CD4-positive, alpha-beta T cell treated with Interleukin-4 for 4 hours (primary cell): Measurements from ENCODE around the gene CFAP57.

ENCODE experiments used
- DNase-seq: peaks from one replicate; pipeline ENCODE4 v3.0.0-alpha.2; 2020

CFAP57 gene

GRCh38 chr1:43256675-43257570, 84.8 kb downstream of the CFAP57 start:
- no peak for DNase-seq

GRCh38 chr1:43258370-43258769, 86.2 kb downstream of the CFAP57 start:
- DNase-seq = no peak

DNA sequence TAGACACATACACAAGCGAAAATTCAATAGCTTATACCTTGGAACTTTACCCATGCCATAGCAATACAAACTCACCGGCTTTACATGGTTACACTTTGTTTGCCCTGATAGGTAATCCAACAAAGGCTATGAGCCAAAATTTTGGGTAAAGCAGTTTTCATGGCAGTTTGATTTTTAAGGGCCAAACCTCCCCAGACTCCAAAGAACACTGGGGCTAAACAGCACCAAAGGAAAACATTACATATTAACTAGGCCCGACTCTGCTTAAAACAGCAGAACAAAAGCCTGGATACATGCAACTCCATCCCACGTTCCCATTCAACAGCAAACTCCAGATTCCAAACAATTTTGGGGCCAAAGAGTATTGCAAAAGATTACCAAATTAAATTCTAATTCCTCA, 93.3 kb downstream of the CFAP57 start:
- no peak for DNase-seq

GRCh38 chr1:43266881-43267280, 94.8 kb downstream of the CFAP57 start:
- no peak for DNase-seq

- no peak for DNase-seq
Measured at GRCh38 chr1:43267291-43267805, 95.2 kb downstream of the CFAP57 start.

DNA sequence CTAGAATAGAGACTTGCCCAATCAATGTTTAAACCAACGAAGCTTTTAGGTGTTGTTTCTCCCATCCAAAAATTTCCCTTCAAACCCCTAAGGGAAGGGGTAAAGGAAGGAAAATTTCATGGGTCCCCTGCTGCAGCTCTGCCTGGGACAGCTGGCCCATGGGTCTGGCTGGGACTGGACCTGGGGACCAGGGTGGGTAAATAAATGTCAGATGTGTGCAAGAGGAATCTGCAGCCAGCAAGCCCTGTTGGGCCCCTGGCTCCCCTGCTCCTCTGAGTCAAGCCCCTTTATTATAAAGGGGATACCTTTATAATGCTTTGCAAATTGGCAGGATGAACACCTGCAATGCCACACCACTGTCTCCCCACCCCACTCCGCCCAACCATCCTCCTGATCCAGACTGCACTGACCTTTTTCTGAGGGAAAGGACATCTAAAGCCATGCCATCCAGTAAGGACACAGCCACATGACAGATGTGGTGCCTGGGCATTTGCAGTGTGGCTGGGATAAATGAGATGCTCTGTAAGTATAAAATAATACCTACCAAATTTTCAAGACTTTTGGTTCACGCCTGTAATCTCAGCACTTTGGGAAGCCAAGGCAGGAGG, 95.8 kb downstream of the CFAP57 start:
- DNase-seq = no peak

DNA sequence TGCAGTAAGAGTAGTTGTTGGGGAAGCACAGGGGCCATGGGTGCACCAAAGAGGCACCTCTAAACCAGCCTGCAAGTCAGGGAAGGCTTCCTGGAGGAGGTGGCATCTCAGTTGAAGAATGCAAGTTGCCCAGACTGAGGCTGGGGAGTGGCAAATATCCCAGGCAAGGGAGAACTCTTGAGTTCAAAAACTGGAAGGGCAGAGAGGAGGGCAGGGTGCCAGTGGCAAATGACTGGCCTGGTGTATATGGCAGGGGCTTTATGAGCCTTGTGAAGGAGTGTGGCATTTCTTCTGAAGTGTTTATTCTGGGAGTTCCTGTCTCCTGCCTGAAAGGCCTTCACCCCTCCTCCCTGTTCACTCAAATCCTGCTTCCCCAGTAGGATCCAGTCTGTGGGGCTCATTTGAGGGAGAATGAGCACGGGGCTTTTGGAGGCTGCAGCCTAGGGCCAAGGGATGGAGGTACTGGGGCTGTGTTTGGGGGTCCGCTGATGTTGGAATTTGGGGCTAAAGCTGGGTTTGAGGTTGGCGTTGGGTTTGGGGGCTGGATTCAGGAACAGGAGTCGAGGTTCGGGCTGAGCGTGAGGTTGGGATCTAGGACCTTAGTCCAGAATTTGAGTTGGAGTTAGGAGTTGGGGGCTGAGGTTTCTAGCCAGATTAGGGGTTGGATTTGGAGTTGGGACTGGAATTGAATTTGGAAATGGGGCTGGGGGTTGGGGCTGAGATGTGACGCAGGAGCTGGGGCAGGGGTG, 97.7 kb downstream of the CFAP57 start, which contains the start of gene TMEM125:
Gene TMEM125 (plus strand): TSS at position 357 of the 749 bp plus-strand sequence. CDS start 2,740 bp downstream, outside the sequence.
- DNase-seq = no peak

DNA sequence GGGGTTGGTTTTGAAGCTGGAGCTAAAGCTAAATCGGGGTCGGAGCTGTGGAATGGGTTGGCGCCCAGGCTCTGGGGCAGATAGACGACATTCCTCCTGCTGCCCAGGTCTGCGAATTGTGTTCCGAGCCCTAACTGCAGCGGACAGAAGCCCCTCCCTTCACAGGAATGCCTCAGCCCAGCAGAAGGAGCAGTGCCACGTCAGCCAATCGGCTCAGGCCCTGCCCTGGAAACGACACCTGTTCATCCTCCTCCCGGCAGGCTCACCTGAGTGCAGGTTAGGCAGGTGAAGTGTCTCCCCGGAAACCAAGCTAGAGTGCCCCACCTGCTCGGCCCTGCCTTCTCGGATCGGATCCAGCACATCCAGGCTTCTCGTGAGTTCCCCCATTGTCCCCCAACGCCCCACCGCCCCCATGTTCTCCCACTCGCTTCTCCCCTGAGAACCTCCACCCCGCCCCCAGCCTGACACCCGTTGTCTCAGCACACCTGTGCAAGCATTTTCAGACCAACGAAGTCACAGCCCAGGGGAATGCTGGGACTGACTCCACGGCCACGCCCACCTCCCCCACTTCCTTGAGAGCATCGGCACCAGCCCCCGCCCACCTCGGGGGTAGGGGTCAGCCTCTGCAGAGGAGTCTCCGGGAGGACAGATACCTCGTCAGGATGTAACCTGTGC, 98.4 kb downstream of the CFAP57 start:
- no peak for DNase-seq

- no peak for DNase-seq
Measured at GRCh38 chr1:43271186-43272118, 99.3 kb downstream of the CFAP57 start.

DNA sequence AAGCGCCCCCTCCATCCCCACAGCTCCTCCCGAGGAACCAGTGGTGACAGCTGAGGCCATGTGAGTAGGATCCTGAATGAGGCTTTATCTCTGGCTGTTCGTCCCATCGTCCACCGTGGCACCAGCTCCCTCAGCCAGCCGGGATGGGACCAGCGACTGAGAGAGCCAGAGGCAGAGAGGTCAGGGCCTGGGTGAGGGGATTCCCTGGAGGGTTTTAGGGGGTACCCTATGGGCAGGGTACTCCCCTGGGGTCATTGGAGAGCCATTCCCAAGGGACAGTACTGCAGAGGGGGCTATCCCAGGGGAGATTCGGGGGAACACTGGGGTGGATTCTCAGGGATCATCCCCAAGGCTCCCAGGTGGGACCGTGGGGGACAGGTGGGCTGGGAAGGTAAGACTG, 100.0 kb downstream of the CFAP57 start:
- DNase-seq = no peak

DNA sequence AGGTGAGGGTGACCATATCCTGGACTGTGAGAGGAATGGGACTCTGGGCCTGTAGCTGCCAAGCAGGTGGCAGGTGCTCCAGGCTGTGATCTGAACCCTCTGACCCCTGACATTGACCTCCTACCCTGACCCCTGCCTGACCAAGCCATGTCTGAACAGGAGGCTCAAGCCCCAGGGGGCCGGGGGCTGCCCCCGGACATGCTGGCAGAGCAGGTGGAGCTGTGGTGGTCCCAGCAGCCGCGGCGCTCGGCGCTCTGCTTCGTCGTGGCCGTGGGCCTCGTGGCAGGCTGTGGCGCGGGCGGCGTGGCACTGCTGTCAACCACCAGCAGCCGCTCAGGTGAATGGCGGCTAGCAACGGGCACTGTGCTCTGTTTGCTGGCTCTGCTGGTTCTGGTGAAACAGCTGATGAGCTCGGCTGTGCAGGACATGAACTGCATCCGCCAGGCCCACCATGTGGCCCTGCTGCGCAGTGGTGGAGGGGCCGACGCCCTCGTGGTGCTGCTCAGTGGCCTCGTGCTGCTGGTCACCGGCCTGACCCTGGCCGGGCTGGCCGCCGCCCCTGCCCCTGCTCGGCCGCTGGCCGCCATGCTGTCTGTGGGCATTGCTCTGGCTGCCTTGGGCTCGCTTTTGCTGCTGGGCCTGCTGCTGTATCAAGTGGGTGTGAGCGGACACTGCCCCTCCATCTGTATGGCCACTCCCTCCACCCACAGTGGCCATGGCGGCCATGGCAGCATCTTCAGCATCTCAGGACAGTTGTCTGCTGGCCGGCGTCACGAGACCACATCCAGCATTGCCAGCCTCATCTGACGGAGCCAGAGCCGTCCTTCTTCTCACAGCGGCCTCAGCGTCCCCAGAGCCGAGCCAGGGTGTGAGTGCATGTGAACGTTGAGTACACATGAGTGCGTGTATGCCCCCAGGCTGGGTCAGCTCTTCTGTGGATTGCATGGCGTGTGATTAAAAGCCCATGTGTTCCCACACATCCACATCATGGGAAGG, 100.7 kb downstream of the CFAP57 start:
- no peak for DNase-seq

GRCh38 chr1:43273708-43274107, 101.6 kb downstream of the CFAP57 start:
- DNase-seq = no peak

DNA sequence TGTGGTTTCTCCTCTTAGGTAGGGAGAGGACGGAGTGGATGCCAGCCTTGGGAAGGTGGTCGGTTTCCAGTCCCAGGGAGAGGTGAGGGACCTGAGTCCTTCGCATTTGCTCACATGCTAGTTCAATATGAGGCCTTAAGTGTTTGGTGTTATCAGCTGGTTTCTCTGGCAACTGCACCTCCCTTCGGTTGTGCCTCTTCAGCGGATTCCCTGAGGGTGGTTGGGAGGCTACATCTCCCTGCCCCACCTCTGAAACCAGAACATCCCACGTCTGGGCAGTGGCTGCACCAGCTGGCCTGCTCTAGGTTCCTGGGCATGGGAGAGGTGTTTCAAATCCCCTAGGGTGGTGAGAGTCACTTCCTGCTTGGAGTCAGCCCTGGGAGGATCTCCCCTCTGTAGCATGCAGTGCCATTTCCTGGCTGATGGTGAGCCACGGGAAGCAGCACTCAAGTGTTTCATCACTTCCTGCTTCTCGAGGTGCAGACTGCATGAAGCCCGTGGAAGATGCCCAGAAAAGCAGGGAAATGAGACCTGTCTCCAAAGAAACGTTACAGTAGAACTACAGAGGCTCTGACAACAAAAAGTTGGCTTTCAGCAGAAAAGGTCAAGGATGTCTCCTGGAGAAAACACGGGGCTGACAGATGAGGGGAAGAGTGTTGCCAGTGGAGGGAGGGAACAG, 102.1 kb downstream of the CFAP57 start:
- DNase-seq = peak; percentile 13

- no peak for DNase-seq
Measured at GRCh38 chr1:43274804-43275180, 102.7 kb downstream of the CFAP57 start.

- DNase-seq = no peak
Measured at GRCh38 chr1:43275826-43276620, 103.9 kb downstream of the CFAP57 start.

DNA sequence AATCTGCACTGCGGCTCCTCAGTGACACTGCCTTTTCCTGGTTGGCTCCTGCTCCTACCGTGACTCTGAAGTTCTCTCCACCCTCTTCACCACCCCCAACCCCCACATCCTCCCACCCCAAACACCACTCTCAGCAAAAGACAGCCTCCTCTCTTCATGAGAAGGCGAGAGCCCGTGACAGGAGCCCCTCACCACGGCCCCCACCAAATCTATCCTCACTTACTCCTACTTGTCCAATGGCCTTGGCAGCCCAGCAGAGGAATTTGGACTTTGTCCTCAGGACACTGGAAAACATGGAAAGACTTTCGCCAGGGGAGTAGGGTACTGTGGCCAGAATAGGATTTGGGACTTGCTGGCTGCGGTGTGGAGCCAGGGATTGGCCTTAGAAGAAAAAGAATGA, 104.5 kb downstream of the CFAP57 start:
- no peak for DNase-seq

- no peak for DNase-seq
Measured at GRCh38 chr1:43277116-43277876, 105.2 kb downstream of the CFAP57 start.

DNA sequence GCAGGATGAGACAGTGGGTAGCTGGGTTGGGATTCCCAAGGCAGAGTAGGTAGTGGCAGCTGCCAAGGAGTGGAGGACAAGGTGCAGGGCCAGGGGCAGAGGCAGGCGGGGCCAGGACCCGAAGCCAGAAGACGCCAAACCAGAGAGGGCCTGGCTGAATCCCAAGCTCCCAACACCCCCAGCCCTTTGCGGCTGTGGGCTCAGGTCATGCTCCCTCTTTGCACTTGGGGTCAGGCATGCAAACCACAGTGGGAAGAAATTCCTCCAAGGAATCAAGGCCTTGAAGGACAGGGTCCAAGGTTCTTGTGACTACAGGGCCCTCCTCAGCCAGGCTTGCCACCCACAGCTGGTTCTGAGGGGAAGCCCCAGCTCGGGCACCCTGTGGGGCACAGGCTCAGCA, 107.0 kb downstream of the CFAP57 start:
- DNase-seq = no peak
